ENCODE results near the gene PRMT9. TPM values are rescaled to one million over a fixed set of nuclear protein-coding genes. Genes with fewer than 3 reads are reported as not detected.

PRMT9 gene
- total RNA-seq, 4 donors from 2014 or later, result 0.60 to 17.1 (median 4.8) TPM

DNA sequence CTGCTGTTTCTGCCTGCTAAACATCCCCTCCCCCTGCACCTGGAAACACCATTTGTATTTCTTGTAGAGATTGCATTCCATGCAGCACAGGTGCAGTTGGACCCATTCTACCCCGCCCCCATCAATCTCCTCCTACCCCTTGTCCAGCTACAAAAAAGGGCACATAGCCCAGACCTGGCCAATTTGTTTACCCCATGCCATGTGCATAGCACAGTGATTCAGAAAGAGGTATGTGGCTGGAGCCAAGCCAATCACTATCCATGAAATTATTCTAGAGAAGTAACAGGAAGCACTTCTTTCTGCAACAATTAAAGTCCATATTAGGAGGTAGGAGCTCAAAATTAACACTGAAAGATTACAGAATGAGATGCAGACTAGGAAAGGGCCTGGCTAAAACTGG, 87.0 kb downstream of the PRMT9 start:
- no peaks in the 10 kb centered on the region for H3K27me3 ChIP-seq
- DNase-seq, result no peak
- H3K9me3 ChIP-seq, result no peaks in the 10 kb centered on the region
- H3K4me3 ChIP-seq, result no peak overlapping the region
- TF ChIP-seq EP300 (IDR thresholded peaks at IDR 0.05; ENCODE audit: low read depth), result no peak
- TF ChIP-seq POLR2A (IDR thresholded peaks at IDR 0.05), result no peak
- TF ChIP-seq, protein P1, sequence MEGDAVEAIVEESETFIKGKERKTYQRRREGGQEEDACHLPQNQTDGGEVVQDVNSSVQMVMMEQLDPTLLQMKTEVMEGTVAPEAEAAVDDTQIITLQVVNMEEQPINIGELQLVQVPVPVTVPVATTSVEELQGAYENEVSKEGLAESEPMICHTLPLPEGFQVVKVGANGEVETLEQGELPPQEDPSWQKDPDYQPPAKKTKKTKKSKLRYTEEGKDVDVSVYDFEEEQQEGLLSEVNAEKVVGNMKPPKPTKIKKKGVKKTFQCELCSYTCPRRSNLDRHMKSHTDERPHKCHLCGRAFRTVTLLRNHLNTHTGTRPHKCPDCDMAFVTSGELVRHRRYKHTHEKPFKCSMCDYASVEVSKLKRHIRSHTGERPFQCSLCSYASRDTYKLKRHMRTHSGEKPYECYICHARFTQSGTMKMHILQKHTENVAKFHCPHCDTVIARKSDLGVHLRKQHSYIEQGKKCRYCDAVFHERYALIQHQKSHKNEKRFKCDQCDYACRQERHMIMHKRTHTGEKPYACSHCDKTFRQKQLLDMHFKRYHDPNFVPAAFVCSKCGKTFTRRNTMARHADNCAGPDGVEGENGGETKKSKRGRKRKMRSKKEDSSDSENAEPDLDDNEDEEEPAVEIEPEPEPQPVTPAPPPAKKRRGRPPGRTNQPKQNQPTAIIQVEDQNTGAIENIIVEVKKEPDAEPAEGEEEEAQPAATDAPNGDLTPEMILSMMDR (IDR thresholded peaks at IDR 0.05), result no peak
- H3K36me3 ChIP-seq, result no peaks in the 10 kb centered on the region
- no peaks in the 10 kb centered on the region for H3K4me1 ChIP-seq
- WGBS, 2 donors (ENCODE audit: low coverage in 1 of 2), result 48% methylated on average over 1 of the region's 1 CpG; no CpG with 5 or more reads in 1 of the 2 donors
- intact Hi-C loops (cut with DNase I; ENCODE audit: low total_unique reads), result no loop called here
- H3K27ac ChIP-seq, result no peak overlapping the region
- in situ Hi-C loops (cut with MboI; ENCODE audit: low pct_ligation_motif_present in 1 of 4, low pct_unique_long_range_greater_than_20kb in 1 of 4, low sequenced_read_pairs in 3 of 4), result loop anchor here in 3 of 4 donors (25.0 kb wide), 2 partner anchors 435 to 585 kb away; no protein-coding TSS in a partner anchor

DNA sequence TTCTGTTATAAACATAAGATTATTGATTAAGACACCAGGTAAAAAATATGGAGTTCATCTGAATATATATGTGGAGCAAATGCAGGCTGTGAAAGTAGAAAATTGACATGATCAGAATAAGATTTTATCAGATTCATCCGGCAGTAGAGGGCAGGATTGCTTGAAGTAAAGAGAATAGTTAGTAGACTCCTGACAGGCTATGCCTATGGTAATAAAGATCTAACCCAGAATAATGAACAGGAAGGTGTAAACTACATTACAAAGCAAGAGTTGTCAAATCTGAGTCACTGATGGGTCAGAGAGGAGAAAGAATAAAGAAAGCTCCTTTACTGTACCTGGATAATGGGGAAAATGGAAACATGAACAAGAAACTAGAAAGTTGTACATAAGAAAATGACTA, 87.6 kb downstream of the PRMT9 start:
- Histone ChIP-seq H3K27ac (no peak overlapping the region), H3K9me3 (no peaks in the 10 kb centered on the region), H3K4me3 (no peak overlapping the region), H3K4me1 (no peaks in the 10 kb centered on the region), H3K36me3 (no peaks in the 10 kb centered on the region), H3K27me3 (no peaks in the 10 kb centered on the region)
- no peak for DNase-seq
- 46 to 50% methylated on average over 1 of the region's 1 CpG for WGBS, 2 donors (ENCODE audit: low coverage in 1 of 2)
- intact Hi-C loops (cut with DNase I; ENCODE audit: low total_unique reads) (no loop called here), in situ Hi-C loops (cut with MboI; ENCODE audit: low pct_ligation_motif_present in 1 of 4, low pct_unique_long_range_greater_than_20kb in 1 of 4, low sequenced_read_pairs in 3 of 4) (loop anchor here in 3 of 4 donors (25.0 kb wide), 2 partner anchors 434 to 584 kb away; no protein-coding TSS in a partner anchor)
- TF ChIP-seq EP300 (IDR thresholded peaks at IDR 0.05; ENCODE audit: low read depth) (no peak), POLR2AphosphoS5 (IDR thresholded peaks at IDR 0.05) (no peak), POLR2A (IDR thresholded peaks at IDR 0.05) (no peak)
- TF ChIP-seq, protein P1 (IDR thresholded peaks at IDR 0.05), result no peak

DNA sequence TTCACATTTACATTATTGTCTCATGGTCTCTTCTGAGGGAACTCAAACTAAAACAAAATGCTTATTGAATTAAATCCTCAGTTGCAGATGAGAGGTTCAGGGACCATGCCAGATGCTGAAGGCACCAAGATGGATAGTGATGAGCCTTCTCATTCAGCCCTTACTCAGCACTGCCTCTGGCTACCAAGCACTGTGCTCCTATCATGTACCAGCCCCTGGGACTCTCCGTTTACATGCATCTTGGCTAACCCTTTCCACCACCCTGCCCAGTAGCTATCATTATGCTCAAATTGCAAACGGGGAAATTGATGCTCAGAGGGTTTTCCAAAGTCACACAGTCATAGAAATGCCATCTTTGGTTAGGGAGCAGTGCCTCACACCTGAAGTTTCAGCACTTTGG, 89.4 kb downstream of the PRMT9 start:
- Histone ChIP-seq H3K27me3 (no peaks in the 10 kb centered on the region), H3K4me1 (peaks cover 0 to 6% (median 0%) of the 10 kb centered on the region in 4 donors), H3K4me3 (no peak overlapping the region), H3K27ac (no peak overlapping the region), H3K36me3 (no peaks in the 10 kb centered on the region), H3K9me3 (no peaks in the 10 kb centered on the region)
- in situ Hi-C loops (cut with MboI; ENCODE audit: low pct_ligation_motif_present in 1 of 4, low pct_unique_long_range_greater_than_20kb in 1 of 4, low sequenced_read_pairs in 3 of 4), result loop anchor here in 3 of 4 donors (25.0 kb wide), 2 partner anchors 432 to 582 kb away; no protein-coding TSS in a partner anchor
- intact Hi-C loops (cut with DNase I; ENCODE audit: low total_unique reads), result loop anchor here (5.0 kb wide), 1 partner anchor 432 kb away; no protein-coding TSS in a partner anchor
- no peak for DNase-seq
- TF ChIP-seq POLR2AphosphoS5 (IDR thresholded peaks at IDR 0.05), result no peak
- no peak for TF ChIP-seq POLR2A (IDR thresholded peaks at IDR 0.05)
- no peak for TF ChIP-seq EP300 (IDR thresholded peaks at IDR 0.05; ENCODE audit: low read depth)
- TF ChIP-seq, protein P1 (IDR thresholded peaks at IDR 0.05), result no peak
- WGBS, 2 donors (ENCODE audit: low coverage in 1 of 2), result 83 to 85% methylated on average over 1 to 2 of the region's 2 CpGs

DNA sequence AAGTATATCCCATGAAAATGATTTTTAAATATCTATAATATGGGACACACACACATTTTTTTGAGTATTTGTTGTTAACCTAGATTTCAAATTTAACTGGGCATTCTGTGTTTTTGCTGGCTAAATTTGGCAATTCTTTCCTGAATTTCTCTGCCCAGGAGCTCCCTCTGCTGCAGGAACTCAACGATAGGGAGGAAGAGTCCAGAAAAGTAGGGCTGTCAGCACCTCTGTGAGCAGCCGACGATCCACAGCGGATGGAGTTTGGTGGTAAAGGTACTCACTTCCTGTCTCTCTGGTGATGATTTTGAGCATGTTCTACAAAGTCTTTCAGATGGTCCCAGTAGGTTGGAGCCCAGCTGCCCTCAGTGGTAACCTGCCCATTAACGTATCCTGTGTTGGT, 89.9 kb downstream of the PRMT9 start:
- Histone ChIP-seq H3K36me3 (no peaks in the 10 kb centered on the region), H3K4me3 (no peak overlapping the region), H3K4me1 (peaks cover 0 to 6% (median 0%) of the 10 kb centered on the region in 4 donors), H3K27ac (no peak overlapping the region), H3K27me3 (no peaks in the 10 kb centered on the region), H3K9me3 (no peaks in the 10 kb centered on the region)
- 67 to 68% methylated on average over 5 of the region's 5 CpGs for WGBS, 2 donors (ENCODE audit: low coverage in 1 of 2)
- intact Hi-C loops (cut with DNase I; ENCODE audit: low total_unique reads) (loop anchor here (5.0 kb wide), 1 partner anchor 432 kb away; no protein-coding TSS in a partner anchor), in situ Hi-C loops (cut with MboI; ENCODE audit: low pct_ligation_motif_present in 1 of 4, low pct_unique_long_range_greater_than_20kb in 1 of 4, low sequenced_read_pairs in 3 of 4) (loop anchor here in 3 of 4 donors (25.0 kb wide), 2 partner anchors 432 to 582 kb away; no protein-coding TSS in a partner anchor)
- TF ChIP-seq, protein P1 (IDR thresholded peaks at IDR 0.05), result no peak
- TF ChIP-seq POLR2AphosphoS5 (IDR thresholded peaks at IDR 0.05) (no peak), EP300 (IDR thresholded peaks at IDR 0.05; ENCODE audit: low read depth) (no peak), POLR2A (IDR thresholded peaks at IDR 0.05) (no peak)
- no peak for DNase-seq
